Neural progenitor cell (in vitro differentiated cells): ENCODE data around the gene HCN1.

ENCODE experiments used
- EZH2 ChIP-seq: fragments of 200-600 bp; sonication (generic); IDR thresholded peaks from 2 replicates; pipeline ENCODE4 v1.6.1; 2017; ENCODE audit warnings: antibody characterized with exemption, mild to moderate bottlenecking, moderate library complexity
- EZH2phosphoT487 ChIP-seq: fragments of 200-600 bp; sonication (generic); IDR thresholded peaks from 2 replicates; pipeline ENCODE4 v1.6.1; 2017; ENCODE audit warnings: antibody characterized with exemption
- TF ChIP-seq, protein P1 (sequence below): fragments of 200-600 bp; sonication (generic); IDR thresholded peaks from 2 replicates; pipeline ENCODE4 v1.5.1; 2017; ENCODE audit warnings: antibody characterized with exemption, mild to moderate bottlenecking

DNA sequence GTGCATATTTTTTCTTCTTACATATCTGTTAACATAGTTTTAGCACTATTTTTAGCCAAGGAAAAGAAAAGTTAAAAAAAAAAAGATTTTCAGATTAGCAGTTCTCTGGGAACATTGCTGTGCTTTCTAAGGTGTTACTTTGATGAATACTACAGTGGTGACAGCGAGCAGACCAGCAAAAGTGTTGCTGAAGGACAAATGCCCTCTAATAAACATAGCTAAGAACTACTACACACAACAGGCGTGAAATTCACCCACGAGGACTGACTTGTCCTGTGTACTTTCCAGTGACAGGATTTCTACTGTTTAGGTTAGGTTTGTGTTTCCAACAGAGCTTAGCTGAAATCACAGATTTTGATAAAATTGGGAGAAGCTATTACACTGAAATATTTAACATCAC, 153.8 kb downstream of the HCN1 start:
- TF ChIP-seq, protein P1, sequence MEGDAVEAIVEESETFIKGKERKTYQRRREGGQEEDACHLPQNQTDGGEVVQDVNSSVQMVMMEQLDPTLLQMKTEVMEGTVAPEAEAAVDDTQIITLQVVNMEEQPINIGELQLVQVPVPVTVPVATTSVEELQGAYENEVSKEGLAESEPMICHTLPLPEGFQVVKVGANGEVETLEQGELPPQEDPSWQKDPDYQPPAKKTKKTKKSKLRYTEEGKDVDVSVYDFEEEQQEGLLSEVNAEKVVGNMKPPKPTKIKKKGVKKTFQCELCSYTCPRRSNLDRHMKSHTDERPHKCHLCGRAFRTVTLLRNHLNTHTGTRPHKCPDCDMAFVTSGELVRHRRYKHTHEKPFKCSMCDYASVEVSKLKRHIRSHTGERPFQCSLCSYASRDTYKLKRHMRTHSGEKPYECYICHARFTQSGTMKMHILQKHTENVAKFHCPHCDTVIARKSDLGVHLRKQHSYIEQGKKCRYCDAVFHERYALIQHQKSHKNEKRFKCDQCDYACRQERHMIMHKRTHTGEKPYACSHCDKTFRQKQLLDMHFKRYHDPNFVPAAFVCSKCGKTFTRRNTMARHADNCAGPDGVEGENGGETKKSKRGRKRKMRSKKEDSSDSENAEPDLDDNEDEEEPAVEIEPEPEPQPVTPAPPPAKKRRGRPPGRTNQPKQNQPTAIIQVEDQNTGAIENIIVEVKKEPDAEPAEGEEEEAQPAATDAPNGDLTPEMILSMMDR, result no peak
- TF ChIP-seq EZH2 (no peak), EZH2phosphoT487 (no peak)
